SK-N-SH treated with all-trans-retinoic acid at 6 μM for 48 hours (cell line): ENCODE results near the gene PREPL.

Experiments used
- OSR1 ChIP-seq: fragments of 250-450 bp; sonication (Bioruptor Pico); IDR thresholded peaks from 2 replicates; pipeline ENCODE4 v1.8.0; 2022; ENCODE audit warnings: moderate library complexity, mild to moderate bottlenecking, inconsistent platforms
- RARB ChIP-seq: fragments of 250-450 bp; sonication (Bioruptor Pico); IDR thresholded peaks from 2 replicates; pipeline ENCODE4 v1.8.0; 2021; ENCODE audit warnings: mild to moderate bottlenecking, moderate library complexity
- ZNF565 ChIP-seq: fragments of 450-650 bp; formaldehyde crosslinking; conservative IDR thresholded peaks from 2 replicates; pipeline ENCODE4 v1.5.0; 2020; ENCODE audit warnings: low read depth, mild to moderate bottlenecking, moderate library complexity

GRCh38 chr2:44358503-44358902 is 2.8 kb downstream of the PREPL start:
- no peak for TF ChIP-seq OSR1
- TF ChIP-seq ZNF565 (CRISPR knock-in tag) = no peak
- no peak for TF ChIP-seq RARB
